Ectodermal cell (in vitro differentiated cells): Measurements from ENCODE around the gene JCAD.
"Not testable (repeated sequence)": the region's sequence is repeated elsewhere in the genome, so short reads cannot be mapped to it uniquely, and the experiment has no call there.

Experiments used
- H3K27ac ChIP-seq: 2 replicates; pipeline ENCODE4 v1.7.0; 2013; ENCODE audit warnings: mild to moderate bottlenecking, low read depth, low read length; ENCODE audit not compliant: insufficient read depth, poor library complexity, severe bottlenecking
- H3K27me3 ChIP-seq: 2 replicates; pipeline ENCODE4 v1.7.0; 2013; ENCODE audit warnings: mild to moderate bottlenecking, low read length; ENCODE audit not compliant: insufficient read depth, control insufficient read depth, poor library complexity, severe bottlenecking
- H3K36me3 ChIP-seq: one replicate; pipeline ENCODE4 v1.7.0; 2013; ENCODE audit warnings: low read length; ENCODE audit not compliant: control insufficient read depth, insufficient read depth
- H3K4me1 ChIP-seq: one replicate; pipeline ENCODE4 v1.7.0; 2013; ENCODE audit warnings: low read length; ENCODE audit not compliant: control insufficient read depth, insufficient read depth
- H3K4me3 ChIP-seq: 2 replicates; pipeline ENCODE4 v1.7.0; 2013; ENCODE audit warnings: low read depth, low read length, control low read depth; ENCODE audit not compliant: insufficient read depth
- H3K9me3 ChIP-seq: 2 replicates; pipeline ENCODE4 v1.7.0; 2013; ENCODE audit warnings: mild to moderate bottlenecking, low read length, moderate library complexity; ENCODE audit not compliant: control insufficient read depth
- WGBS, 2 experiments: methylation state at CpG; one replicate each; pipeline ENCODE4 v1.1.7; 2013; ENCODE audit warnings: missing lambda C conversion rate in 2 of 2; 5-methylcytosine and 5-hydroxymethylcytosine counted together

Gene JCAD

GRCh38 chr10:29994811-29995210 lies 64.6 kb downstream of the JCAD start:
- Histone ChIP-seq H3K4me3 (no peak overlapping the region), H3K27ac (no peak overlapping the region), H3K4me1 (peaks cover 4% of the 10 kb centered on the region), H3K36me3 (no peaks in the 10 kb centered on the region), H3K9me3 (no peaks in the 10 kb centered on the region), H3K27me3 (no peaks in the 10 kb centered on the region)
- WGBS, 2 experiments: 91 to 93% methylated on average over 4 of the region's 4 CpGs

- peaks cover 4% of the 10 kb centered on the region for H3K4me1 ChIP-seq
- no peaks in the 10 kb centered on the region for H3K27me3 ChIP-seq
- H3K36me3 ChIP-seq: no peaks in the 10 kb centered on the region
- no peak overlapping the region for H3K4me3 ChIP-seq
- no peaks in the 10 kb centered on the region for H3K9me3 ChIP-seq
- no peak overlapping the region for H3K27ac ChIP-seq
- 89 to 92% methylated on average over 18 of the region's 18 CpGs for WGBS, 2 experiments
These were observed 66.0 kb downstream of the JCAD start for GRCh38 chr10:29993319-29993915.

GRCh38 chr10:29992914-29993313 lies 66.5 kb downstream of the JCAD start:
- Histone ChIP-seq H3K4me3 (no peak overlapping the region), H3K36me3 (no peaks in the 10 kb centered on the region), H3K27ac (no peak overlapping the region), H3K4me1 (peaks cover 4% of the 10 kb centered on the region), H3K9me3 (no peaks in the 10 kb centered on the region), H3K27me3 (no peaks in the 10 kb centered on the region)
- 91 to 92% methylated on average over 4 of the region's 4 CpGs for WGBS, 2 experiments

- no peaks in the 10 kb centered on the region for H3K9me3 ChIP-seq
- H3K27me3 ChIP-seq: no peaks in the 10 kb centered on the region
- H3K27ac ChIP-seq: no peak overlapping the region
- H3K4me3 ChIP-seq: no peak overlapping the region
- WGBS, 2 experiments: 91% methylated on average over 3 of the region's 3 CpGs
- no peaks in the 10 kb centered on the region for H3K36me3 ChIP-seq
- peaks cover under 1% of the 10 kb centered on the region for H3K4me1 ChIP-seq
These were observed 68.0 kb downstream of the JCAD start for GRCh38 chr10:29991382-29991781.

GRCh38 chr10:29987471-29987870 lies 71.9 kb downstream of the JCAD start:
- no peaks in the 10 kb centered on the region for H3K36me3 ChIP-seq
- no peaks in the 10 kb centered on the region for H3K4me1 ChIP-seq
- no peaks in the 10 kb centered on the region for H3K27me3 ChIP-seq
- WGBS, 2 experiments: 87 to 94% methylated on average over 3 to 4 of the region's 4 CpGs
- H3K27ac ChIP-seq: no peak overlapping the region
- no peaks in the 10 kb centered on the region for H3K9me3 ChIP-seq
- H3K4me3 ChIP-seq: no peak overlapping the region

GRCh38 chr10:29982997-29983648 lies 76.3 kb downstream of the JCAD start:
- Histone ChIP-seq H3K36me3 (no peaks in the 10 kb centered on the region), H3K27me3 (no peaks in the 10 kb centered on the region), H3K4me3 (no peak overlapping the region), H3K27ac (no peak overlapping the region), H3K9me3 (no peaks in the 10 kb centered on the region), H3K4me1 (no peaks in the 10 kb centered on the region)
- 90 to 96% methylated on average over 2 of the region's 2 CpGs for WGBS, 2 experiments

- Histone ChIP-seq H3K27ac (no peak overlapping the region), H3K4me3 (no peak overlapping the region), H3K27me3 (no peaks in the 10 kb centered on the region), H3K36me3 (no peaks in the 10 kb centered on the region), H3K4me1 (no peaks in the 10 kb centered on the region), H3K9me3 (no peaks in the 10 kb centered on the region)
- 96% methylated on average over 3 of the region's 3 CpGs for WGBS, 2 experiments
These were observed 77.9 kb downstream of the JCAD start for GRCh38 chr10:29981510-29981909.

- Histone ChIP-seq H3K4me3 (no peak overlapping the region), H3K36me3 (no peaks in the 10 kb centered on the region), H3K27ac (no peak overlapping the region), H3K27me3 (no peaks in the 10 kb centered on the region), H3K4me1 (no peaks in the 10 kb centered on the region), H3K9me3 (no peaks in the 10 kb centered on the region)
- 95 to 100% methylated on average over 1 to 2 of the region's 2 CpGs for WGBS, 2 experiments
These were observed 79.3 kb downstream of the JCAD start for GRCh38 chr10:29980084-29980483.

- WGBS, 2 experiments: 94 to 95% methylated on average over 2 of the region's 2 CpGs
- H3K4me1 ChIP-seq, H3K27me3 ChIP-seq, H3K36me3 ChIP-seq, H3K4me3 ChIP-seq, H3K27ac ChIP-seq, H3K9me3 ChIP-seq: not testable (repeated sequence)
These were observed 80.0 kb downstream of the JCAD start for GRCh38 chr10:29979421-29979779.

GRCh38 chr10:29977171-29977570 lies 82.2 kb downstream of the JCAD start:
- H3K27me3 ChIP-seq: no peaks in the 10 kb centered on the region
- no peaks in the 10 kb centered on the region for H3K4me1 ChIP-seq
- no peak overlapping the region for H3K4me3 ChIP-seq
- no peaks in the 10 kb centered on the region for H3K9me3 ChIP-seq
- H3K36me3 ChIP-seq: no peaks in the 10 kb centered on the region
- 95 to 99% methylated on average over 2 to 3 of the region's 4 CpGs for WGBS, 2 experiments
- no peak overlapping the region for H3K27ac ChIP-seq
